GM12874 (cell line): ENCODE data around the gene OR6S1.

Experiments
- TF ChIP-seq, protein P1 (sequence below): IDR thresholded peaks from 2 replicates; pipeline ENCODE4 v1.5.1; 2011; ENCODE audit warnings: low read depth, mild to moderate bottlenecking, control low read depth, low read length, moderate library complexity; ENCODE audit not compliant: insufficient read depth

OR6S1 gene

DNA sequence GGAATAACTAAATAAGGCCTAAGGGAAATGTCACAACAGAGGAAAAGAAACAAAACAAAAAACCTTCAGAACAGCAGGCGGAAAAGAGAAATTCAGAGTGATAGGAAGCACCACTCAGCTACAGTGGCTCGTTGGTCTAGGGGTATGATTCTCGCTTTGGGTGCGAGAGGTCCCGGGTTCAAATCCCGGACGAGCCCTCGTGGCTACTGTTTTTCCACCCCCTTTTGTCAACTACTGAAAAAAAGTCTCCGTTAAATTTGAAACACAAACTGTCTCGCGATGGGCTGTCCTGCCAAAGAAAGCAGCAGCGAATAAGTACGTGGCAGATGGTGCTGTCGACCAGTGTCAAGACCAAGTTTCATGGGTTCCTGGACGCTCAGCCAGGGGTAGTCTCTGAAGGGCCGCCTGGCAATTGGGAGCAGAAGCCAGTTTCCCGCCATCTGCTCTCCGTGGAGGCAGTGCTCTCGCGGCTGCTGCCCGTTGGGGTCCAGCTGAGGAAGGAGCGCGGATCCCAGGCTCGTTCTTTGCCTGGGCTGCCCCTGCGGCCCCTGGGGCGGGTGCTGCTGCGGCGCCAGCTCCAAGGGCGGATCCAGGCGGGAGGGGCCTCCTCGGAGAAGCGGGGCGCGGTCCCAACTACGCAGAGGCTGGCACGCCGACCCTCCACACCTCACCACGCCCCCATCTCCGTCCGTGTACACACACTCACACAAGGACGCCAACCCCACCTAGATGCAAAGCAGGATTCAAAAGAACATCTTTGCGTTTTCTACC is 42.6 kb upstream of the OR6S1 start, which contains the start of gene RNASE4:
Gene RNASE4, plus strand, starts transcription at position 670 of the 771 bp plus-strand sequence. CDS start 14,812 bp downstream, outside the sequence.
- TF ChIP-seq, protein P1, sequence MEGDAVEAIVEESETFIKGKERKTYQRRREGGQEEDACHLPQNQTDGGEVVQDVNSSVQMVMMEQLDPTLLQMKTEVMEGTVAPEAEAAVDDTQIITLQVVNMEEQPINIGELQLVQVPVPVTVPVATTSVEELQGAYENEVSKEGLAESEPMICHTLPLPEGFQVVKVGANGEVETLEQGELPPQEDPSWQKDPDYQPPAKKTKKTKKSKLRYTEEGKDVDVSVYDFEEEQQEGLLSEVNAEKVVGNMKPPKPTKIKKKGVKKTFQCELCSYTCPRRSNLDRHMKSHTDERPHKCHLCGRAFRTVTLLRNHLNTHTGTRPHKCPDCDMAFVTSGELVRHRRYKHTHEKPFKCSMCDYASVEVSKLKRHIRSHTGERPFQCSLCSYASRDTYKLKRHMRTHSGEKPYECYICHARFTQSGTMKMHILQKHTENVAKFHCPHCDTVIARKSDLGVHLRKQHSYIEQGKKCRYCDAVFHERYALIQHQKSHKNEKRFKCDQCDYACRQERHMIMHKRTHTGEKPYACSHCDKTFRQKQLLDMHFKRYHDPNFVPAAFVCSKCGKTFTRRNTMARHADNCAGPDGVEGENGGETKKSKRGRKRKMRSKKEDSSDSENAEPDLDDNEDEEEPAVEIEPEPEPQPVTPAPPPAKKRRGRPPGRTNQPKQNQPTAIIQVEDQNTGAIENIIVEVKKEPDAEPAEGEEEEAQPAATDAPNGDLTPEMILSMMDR = no peak

DNA sequence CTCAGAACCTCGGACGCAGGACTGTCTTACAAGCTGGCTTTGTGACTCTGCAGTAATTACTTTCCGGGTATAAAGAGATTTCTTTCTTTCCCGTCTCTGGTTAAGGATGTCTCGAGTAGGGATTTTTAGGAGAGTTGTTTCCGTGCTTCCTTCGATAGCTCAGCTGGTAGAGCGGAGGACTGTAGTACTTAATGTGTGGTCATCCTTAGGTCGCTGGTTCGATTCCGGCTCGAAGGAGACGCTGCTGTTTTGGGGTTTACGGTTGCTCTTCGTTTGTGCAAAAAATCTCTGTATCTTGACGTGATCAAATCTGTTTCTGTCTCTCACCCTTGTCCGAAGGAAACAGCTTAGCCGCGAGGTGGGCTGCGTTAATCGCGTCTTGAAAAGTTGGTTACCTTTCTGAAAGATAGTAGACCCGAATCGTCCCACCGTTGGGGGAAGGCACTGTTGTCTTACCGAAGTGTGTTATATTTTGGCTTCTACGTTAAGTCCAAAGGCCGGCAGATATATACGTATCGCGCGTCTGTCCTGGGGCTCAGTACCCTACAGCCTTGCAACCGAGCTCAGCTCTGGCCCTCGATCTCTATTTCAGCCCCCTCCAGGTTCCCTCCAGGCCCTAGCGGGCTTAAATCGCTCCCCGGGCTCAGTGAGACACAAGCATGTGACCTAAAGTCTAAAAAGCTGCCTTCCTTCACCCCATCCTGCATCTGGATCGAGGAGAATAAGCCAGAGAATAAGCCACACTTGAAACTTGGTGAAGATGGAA is 41.8 kb upstream of the OR6S1 start:
- TF ChIP-seq, protein P1 = no peak

DNA sequence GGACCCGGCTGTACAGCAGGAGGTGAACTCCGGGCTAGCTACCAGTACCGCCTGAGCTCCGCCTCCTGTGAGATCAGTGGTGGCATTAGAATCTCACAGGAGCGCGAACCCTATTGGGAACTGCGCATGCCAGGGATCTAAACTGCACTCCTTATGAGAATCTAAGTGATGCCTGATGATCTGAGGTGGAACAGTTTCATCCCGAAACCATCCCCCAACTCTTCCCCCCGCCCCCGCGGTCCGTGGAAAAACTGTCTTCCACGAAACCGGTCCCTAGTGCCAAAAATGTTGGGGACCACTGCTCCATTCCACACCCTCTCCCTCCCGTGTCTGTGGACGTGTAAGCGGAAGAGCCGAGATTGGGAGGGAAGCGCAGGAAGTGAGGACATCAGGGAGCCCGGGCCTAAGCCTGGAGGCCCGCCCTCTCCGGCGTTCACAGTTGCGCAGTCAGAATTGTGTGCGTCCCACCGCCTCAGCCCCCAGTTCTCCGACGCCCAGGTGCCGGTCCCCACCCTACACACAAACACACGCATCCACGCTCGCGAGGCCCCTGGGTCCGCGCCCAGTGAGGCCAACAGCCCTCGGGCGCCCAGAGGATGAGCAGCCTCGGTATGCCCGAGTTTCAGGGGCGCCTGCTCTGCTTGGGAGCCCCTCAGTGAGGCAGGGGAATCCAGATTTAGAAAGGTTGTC is 41.1 kb upstream of the OR6S1 start:
- TF ChIP-seq, protein P1 = no peak

DNA sequence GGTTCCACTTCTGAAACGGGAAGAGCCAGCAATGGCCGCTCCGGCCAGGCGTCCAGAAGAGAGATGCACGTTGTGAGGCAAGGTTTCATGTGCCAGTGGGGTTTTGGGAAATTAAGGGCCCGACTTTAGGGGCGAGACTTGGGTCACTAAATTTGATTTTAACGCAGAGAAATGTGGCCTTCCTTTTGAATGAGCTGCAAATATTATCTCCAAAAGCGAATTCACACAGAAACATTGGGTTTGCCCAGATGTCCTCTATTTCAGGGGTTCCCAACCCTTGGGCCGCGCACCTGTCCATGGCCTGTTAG is 40.6 kb upstream of the OR6S1 start:
- TF ChIP-seq, protein P1 = no peak

DNA sequence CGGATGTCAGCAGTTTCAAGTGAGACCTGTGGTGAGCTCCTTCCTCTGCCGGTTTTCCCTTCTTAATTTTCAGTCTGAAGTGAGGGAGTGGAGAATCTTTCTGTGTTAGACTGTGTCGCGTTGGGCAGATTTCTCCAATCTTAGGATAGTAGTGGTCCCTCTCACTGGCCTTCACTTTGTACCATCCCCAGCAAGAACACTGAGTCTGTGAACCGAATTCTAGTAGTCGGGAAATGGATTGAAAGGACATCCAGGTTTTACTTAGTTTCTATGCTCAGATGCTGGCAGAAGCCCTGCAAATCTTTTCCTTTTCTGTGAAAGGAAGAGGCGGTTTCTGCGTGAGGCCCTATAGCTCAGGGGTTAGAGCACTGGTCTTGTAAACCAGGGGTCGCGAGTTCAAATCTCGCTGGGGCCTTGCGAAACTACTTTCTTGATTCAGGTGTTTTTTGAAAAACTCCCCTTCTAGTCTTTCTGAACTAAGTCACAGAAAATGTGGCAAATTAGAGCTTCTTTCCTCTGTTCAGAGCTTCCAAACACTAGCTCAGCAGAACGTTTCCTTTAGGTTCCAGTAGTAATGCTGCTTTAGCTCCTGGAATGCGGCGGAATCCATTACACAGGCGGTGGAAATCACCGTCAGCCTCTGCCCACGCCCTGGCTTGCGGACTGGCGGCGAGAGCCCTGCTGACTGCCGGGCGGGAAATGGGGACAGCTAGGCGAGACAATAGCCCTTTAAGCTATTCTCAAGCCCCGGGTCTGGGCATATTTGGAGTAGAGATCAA is 40.0 kb upstream of the OR6S1 start:
- TF ChIP-seq, protein P1 = no peak

DNA sequence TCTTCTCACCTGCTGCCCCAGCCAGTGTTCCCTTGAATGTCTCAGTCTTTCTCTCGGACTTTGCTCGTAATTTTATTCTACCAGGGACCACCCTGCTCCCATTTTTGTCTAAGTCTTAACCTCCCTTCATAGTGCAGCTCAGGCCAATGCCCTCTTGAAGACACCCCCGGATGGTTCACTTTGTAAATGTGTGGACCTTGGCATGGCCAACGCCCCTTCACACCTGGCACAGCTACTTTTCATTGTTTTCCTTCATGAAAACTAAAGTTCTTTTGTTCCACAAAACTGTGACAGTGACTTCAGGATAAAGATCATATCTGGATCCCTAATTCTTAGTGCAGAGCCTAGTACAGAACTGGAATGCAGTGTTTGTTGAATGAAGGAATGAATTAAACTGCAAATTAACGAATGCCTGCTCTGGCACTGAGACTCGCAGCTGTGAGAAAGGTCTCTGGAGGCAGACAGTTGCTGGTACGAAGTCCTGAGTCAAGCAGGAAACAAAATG is 39.4 kb upstream of the OR6S1 start:
- TF ChIP-seq, protein P1 = no peak
